B cell (primary cell): Measurements from ENCODE around the gene COL25A1.

Source experiments
- EZH2 ChIP-seq: IDR thresholded peaks from 2 replicates; pipeline ENCODE4 v1.6.1; 2012; ENCODE audit warnings: borderline replicate concordance, low read depth, mild to moderate bottlenecking, moderate library complexity, low read length; ENCODE audit not compliant: insufficient read depth, poor library complexity, severe bottlenecking
- TF ChIP-seq, protein P1 (sequence below): fragments of 200-600 bp; IDR thresholded peaks from one replicate; pipeline ENCODE4 v1.8.0; 2022; ENCODE audit warnings: antibody characterized with exemption, mild to moderate bottlenecking

- TF ChIP-seq, protein P1, sequence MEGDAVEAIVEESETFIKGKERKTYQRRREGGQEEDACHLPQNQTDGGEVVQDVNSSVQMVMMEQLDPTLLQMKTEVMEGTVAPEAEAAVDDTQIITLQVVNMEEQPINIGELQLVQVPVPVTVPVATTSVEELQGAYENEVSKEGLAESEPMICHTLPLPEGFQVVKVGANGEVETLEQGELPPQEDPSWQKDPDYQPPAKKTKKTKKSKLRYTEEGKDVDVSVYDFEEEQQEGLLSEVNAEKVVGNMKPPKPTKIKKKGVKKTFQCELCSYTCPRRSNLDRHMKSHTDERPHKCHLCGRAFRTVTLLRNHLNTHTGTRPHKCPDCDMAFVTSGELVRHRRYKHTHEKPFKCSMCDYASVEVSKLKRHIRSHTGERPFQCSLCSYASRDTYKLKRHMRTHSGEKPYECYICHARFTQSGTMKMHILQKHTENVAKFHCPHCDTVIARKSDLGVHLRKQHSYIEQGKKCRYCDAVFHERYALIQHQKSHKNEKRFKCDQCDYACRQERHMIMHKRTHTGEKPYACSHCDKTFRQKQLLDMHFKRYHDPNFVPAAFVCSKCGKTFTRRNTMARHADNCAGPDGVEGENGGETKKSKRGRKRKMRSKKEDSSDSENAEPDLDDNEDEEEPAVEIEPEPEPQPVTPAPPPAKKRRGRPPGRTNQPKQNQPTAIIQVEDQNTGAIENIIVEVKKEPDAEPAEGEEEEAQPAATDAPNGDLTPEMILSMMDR, result no peak
- no peak for TF ChIP-seq EZH2
Observed at GRCh38 chr4:109350121-109350520, 47.7 kb upstream of the COL25A1 start.
